ENCODE measurements around the gene DMD. TPM values are rescaled to one million over a fixed set of nuclear protein-coding genes. Genes with fewer than 3 reads are reported as not detected.

The DMD gene
- total and polyA plus RNA-seq, 7 donors, result 2.5 to 260 (median 183) TPM

GRCh38 chrX:33109858-33110257 lies 101.5 kb downstream of the DMD start:
- no peak overlapping the region for H3K27ac ChIP-seq
- H3K4me3 ChIP-seq, result no peak overlapping the region
- 30 to 33% methylated on average over 3 of the region's 3 CpGs for WGBS, 2 donors
- no peaks in the 10 kb centered on the region for H3K4me1 ChIP-seq
- TF ChIP-seq POLR2AphosphoS5 (IDR thresholded peaks at IDR 0.05) (no peak), POLR2A (IDR thresholded peaks at IDR 0.05) (no peak), CTCF (IDR thresholded peaks at IDR 0.05) (no peak), EP300 (IDR thresholded peaks at IDR 0.05) (no peak)
- no peaks in the 10 kb centered on the region for H3K27me3 ChIP-seq
- no peaks in the 10 kb centered on the region for H3K36me3 ChIP-seq
- DNase-seq, result no peak
- H3K9me3 ChIP-seq, result no peaks in the 10 kb centered on the region
- intact Hi-C loops (cut with DNase I), result no loop called here

DNA sequence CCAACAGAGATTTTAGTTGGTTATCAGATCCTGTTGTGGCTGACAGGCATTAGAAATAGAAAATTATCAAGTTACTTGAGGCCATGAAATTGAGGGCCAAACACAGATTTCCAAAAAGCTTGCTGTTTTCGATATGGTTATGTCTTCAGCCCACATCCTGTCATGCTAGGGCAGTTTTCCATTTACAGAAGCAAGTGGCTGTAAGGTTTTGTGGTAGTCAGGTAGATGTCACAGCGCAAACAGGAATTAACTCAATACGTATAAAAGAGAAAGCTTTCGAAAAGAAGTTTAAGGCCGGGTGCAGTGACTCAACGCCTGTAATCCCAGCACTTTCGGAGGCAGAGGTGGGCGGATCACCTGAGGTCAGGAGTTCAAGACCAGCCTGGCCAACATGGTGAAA lies 104.6 kb downstream of the DMD start:
- H3K4me1 ChIP-seq, result no peaks in the 10 kb centered on the region
- H3K27me3 ChIP-seq, result no peaks in the 10 kb centered on the region
- no peak for DNase-seq
- H3K9me3 ChIP-seq, result no peaks in the 10 kb centered on the region
- TF ChIP-seq EP300 (IDR thresholded peaks at IDR 0.05) (no peak), POLR2AphosphoS5 (IDR thresholded peaks at IDR 0.05) (no peak), CTCF (IDR thresholded peaks at IDR 0.05) (no peak), POLR2A (IDR thresholded peaks at IDR 0.05) (no peak)
- no peak overlapping the region for H3K27ac ChIP-seq
- intact Hi-C loops (cut with DNase I), result no loop called here
- H3K4me3 ChIP-seq, result no peak overlapping the region
- 89 to 92% methylated on average over 8 of the region's 8 CpGs for WGBS, 2 donors
- H3K36me3 ChIP-seq, result no peaks in the 10 kb centered on the region

DNA sequence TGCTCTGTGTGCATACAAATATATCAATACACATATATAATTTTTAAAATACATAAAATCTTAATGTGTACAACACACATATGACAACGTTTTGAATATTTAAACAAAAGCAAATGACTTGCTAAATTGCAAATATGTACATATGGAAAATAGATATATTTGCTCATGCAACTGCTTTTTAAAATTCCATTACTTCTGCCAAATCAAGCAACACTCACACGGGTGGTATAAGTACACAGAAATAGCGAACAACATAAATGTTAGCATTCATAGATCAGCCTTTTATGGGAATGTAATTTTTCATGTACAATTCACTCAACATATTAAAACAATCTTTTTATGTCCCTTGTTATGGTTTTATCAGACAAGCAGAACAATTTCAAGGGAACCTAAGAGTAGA lies 116.3 kb downstream of the DMD start:
- Histone ChIP-seq H3K4me1 (no peaks in the 10 kb centered on the region), H3K27ac (no peak overlapping the region), H3K4me3 (no peak overlapping the region), H3K36me3 (no peaks in the 10 kb centered on the region), H3K27me3 (no peaks in the 10 kb centered on the region), H3K9me3 (no peaks in the 10 kb centered on the region)
- no peak for DNase-seq
- intact Hi-C loops (cut with DNase I), result no loop called here
- 69 to 70% methylated on average over 3 of the region's 3 CpGs for WGBS, 2 donors
- TF ChIP-seq POLR2A (IDR thresholded peaks at IDR 0.05), result no peak
- no peak for TF ChIP-seq CTCF (IDR thresholded peaks at IDR 0.05)
- no peak for TF ChIP-seq EP300 (IDR thresholded peaks at IDR 0.05)
- TF ChIP-seq POLR2AphosphoS5 (IDR thresholded peaks at IDR 0.05), result no peak

DNA sequence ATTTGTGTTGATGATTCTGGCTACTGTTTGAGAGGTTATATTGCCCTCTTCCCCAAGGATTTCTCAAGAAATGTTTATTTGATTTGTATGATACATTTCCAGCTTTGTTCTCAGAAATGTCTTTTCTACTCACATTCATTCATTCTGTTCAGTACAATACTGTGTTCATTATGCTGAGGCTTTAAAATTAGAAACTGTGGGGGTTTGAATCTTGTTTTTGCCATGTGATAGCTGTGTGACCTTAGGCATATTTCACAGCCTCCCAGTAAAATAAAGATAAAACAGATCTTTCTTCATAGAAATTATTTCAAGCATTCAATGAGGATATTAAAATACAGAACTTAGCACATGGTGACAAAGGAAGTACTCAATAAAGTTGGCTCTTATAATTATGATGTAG lies 123.9 kb downstream of the DMD start:
- Histone ChIP-seq H3K9me3 (no peaks in the 10 kb centered on the region), H3K4me3 (no peak overlapping the region), H3K27ac (no peak overlapping the region), H3K27me3 (no peaks in the 10 kb centered on the region), H3K36me3 (no peaks in the 10 kb centered on the region), H3K4me1 (peaks cover 0 to 10% (median 3%) of the 10 kb centered on the region in 4 donors)
- intact Hi-C loops (cut with DNase I), result no loop called here
- TF ChIP-seq POLR2A (IDR thresholded peaks at IDR 0.05), result no peak
- no peak for TF ChIP-seq CTCF (IDR thresholded peaks at IDR 0.05)
- TF ChIP-seq POLR2AphosphoS5 (IDR thresholded peaks at IDR 0.05), result no peak
- TF ChIP-seq EP300 (IDR thresholded peaks at IDR 0.05), result no peak
- DNase-seq, result no peak

GRCh38 chrX:33086886-33087285 lies 124.5 kb downstream of the DMD start:
- WGBS, 2 donors, result 75 to 82% methylated on average over 1 of the region's 1 CpG
- no peak for TF ChIP-seq EP300 (IDR thresholded peaks at IDR 0.05)
- no peak for TF ChIP-seq POLR2A (IDR thresholded peaks at IDR 0.05)
- no peak for TF ChIP-seq POLR2AphosphoS5 (IDR thresholded peaks at IDR 0.05)
- no peak for TF ChIP-seq CTCF (IDR thresholded peaks at IDR 0.05)
- no peak overlapping the region for H3K27ac ChIP-seq

More at GRCh38 chrX:33086886-33087285, 124.5 kb downstream of the DMD start:
- Histone ChIP-seq H3K4me1 (peaks cover 0 to 10% (median 3%) of the 10 kb centered on the region in 4 donors), H3K36me3 (no peaks in the 10 kb centered on the region), H3K27me3 (no peaks in the 10 kb centered on the region), H3K9me3 (no peaks in the 10 kb centered on the region), H3K4me3 (no peak overlapping the region)
- no peak for DNase-seq
- intact Hi-C loops (cut with DNase I), result no loop called here

Measured in sigmoid colon (tissue), 7 donors.